NCI-H1105 treated with DMSO at 0.1 percent for 48 hours (cell line): ENCODE data around the gene SLC9A4.

Experiments
- DNase-seq: peaks from one replicate; lab custom pipeline; 2025; lab: John Stamatoyannopoulos, UW

Gene SLC9A4, protein sequence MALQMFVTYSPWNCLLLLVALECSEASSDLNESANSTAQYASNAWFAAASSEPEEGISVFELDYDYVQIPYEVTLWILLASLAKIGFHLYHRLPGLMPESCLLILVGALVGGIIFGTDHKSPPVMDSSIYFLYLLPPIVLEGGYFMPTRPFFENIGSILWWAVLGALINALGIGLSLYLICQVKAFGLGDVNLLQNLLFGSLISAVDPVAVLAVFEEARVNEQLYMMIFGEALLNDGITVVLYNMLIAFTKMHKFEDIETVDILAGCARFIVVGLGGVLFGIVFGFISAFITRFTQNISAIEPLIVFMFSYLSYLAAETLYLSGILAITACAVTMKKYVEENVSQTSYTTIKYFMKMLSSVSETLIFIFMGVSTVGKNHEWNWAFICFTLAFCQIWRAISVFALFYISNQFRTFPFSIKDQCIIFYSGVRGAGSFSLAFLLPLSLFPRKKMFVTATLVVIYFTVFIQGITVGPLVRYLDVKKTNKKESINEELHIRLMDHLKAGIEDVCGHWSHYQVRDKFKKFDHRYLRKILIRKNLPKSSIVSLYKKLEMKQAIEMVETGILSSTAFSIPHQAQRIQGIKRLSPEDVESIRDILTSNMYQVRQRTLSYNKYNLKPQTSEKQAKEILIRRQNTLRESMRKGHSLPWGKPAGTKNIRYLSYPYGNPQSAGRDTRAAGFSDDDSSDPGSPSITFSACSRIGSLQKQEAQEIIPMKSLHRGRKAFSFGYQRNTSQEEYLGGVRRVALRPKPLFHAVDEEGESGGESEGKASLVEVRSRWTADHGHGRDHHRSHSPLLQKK

GRCh38 chr2:102473020-102473419, at the start of gene SLC9A4:
TSS of gene SLC9A4 (plus strand) at chr2:102473226. CDS start at chr2:102473760, 534 bp downstream.
- DNase-seq = peak; percentile 48

- DNase-seq = no peak
Measured at GRCh38 chr2:102423368-102423767, 49.7 kb upstream of the SLC9A4 start.

DNA sequence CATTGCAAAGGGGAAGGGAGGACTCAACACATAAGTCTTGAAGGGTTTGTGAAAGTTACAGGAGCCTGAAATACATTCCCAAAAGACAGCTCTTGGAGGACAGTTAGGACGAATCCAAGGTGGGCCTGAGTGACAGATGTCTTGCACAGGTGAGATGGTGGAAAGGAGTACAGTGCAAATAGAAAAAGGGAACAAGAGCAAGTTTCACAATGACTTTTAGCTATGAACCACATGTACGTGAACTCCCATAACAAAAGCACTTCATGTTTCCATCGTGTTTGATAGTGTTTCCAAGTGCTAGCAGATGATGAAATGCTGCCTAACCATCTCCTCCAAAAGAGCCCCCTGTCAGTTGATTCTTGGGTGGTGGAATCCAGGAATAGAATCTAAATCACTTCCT, 48.3 kb upstream of the SLC9A4 start:
- DNase-seq = no peak

GRCh38 chr2:102425441-102426132, 47.4 kb upstream of the SLC9A4 start:
- no peak for DNase-seq

DNA sequence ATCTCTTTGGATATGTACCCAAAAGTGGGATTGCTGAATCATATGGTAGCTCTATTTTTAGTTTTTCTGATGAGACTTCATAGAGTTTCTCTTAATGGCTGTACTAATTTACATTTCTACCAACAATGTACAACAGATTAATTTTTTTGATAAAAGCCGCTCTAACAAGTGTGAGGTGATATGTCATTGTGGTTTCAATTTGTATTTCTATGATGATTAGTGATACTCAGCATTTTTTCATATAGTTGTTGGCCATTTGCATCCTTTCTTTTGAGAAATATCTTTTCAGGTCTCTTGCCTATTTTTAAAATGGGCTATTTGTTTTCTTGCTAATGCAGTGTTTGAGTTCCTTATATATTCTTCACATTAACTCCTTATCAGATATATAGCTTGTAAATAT, 45.8 kb upstream of the SLC9A4 start:
- no peak for DNase-seq

DNA sequence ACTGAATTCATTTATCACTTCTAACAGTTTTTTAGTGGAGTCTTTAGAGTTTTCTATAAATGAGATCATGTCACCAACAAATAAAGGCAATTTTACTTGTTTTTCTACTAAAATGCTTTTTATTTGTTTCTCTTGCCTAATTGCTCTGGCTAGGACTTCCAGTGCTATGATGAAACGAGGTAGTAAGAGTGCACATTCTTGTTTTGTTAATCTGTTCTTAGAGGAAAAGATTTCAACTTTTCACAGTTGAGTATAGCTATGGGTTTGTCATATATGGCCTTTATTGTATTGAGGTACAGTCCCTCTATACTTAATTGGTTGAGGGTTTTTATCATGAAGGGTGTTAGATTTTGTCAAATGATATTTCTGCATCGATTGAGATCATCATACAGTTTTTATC, 44.5 kb upstream of the SLC9A4 start:
- DNase-seq = no peak

- no peak for DNase-seq
Measured at GRCh38 chr2:102432386-102432785, 40.6 kb upstream of the SLC9A4 start.

DNA sequence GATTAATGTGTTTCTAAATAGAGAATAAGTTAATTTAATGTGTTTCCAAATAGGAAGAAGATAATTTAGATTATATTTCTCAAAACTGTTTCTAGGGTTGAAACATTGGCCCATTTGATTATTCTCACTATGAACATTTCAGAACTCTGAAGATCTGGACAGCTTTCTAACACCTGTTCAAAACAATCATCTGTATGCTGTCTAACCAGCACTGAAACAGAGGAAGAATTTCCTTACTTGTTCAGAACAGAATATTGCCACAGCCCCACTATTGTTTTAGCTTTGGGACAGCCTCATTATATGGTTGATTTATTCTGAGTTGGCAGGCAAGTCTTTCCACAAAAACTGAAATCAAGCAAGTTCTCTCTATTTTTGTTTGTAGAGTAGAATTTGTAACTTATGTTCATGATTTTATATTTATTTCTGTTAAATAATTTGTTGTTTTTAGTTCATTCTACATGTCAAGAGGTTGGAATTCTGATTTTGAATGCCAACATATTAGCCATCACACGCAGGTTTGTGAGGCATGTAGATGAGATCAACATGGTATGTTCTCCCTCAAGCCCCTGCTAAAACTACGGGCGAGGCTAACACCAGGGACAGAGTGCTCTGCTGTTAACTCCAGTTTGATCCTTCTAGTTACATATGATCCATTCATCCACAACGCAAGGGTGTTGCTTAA, 38.9 kb upstream of the SLC9A4 start:
- no peak for DNase-seq

DNA sequence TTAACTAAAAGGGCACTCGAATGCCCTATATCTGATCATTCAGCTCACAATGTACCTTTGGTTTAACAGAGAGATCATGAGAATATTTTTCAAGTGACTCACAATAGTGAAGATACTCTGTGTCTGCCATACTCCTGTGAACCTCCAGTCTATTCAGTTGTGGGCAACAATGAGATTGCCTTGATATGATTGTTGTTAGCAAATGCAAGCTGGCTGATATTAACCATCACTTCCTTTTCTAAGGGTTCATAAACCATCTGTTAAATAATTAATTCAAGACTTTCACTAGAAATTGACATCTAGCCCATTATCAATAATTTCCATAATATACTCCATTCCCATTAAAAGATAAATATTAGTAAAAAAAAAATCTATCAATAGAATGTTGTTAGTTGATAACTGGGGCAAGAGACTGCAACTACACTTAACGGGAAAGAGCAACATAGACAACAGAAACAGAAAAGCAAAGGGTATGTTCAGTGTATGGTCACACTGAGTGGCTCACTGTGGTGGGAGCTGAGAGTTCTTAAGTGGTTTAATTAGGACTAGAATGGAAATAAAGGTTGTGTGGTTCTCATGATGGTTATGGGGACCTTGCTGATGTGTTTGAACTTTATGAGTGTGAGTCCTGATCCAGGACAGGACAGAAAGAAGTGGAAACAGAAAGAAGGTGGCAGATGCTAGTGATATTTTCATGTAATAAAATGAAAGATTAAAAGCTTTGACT, 38.2 kb upstream of the SLC9A4 start:
- DNase-seq = no peak

GRCh38 chr2:102435741-102436140, 37.3 kb upstream of the SLC9A4 start:
- no peak for DNase-seq

DNA sequence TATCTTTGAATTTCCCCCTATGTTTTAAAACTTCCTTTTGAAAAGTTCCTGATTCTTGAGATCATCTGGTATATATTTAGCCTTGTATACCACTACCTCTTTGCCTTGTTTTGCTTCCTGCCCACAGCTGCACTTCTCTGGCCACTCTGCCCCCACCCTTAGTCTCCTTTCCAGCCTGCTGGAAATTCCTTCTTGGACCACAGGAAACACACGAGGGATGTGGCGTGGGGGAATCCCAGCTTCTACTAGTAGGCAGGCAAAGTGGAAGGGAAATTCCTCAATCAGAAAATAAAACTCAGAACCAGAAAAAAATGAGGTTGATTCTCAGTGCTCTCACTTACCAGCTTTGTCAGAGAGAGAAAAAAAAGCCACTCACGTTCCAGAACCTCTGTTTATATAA, 36.7 kb upstream of the SLC9A4 start:
- no peak for DNase-seq

- DNase-seq = no peak
Measured at GRCh38 chr2:102437122-102437521, 35.9 kb upstream of the SLC9A4 start.

DNA sequence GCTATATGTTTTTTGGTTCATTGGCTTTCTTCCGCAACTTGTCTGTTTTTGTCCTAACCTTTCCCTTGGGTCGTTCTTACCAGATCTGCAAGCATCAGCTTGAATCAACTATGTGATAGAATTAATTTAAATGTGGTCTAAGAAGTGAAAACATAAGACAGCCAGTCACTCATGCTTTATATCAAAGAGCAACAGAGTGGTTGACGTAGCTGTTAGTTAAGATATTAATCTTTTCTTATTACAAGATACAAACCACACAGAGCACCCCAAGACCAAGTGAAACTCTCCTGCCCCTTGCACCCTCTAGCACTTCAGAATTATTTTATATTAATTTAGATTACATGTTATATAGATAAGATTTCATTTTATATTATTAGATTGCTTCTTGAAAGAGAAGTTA, 34.9 kb upstream of the SLC9A4 start:
- no peak for DNase-seq

DNA sequence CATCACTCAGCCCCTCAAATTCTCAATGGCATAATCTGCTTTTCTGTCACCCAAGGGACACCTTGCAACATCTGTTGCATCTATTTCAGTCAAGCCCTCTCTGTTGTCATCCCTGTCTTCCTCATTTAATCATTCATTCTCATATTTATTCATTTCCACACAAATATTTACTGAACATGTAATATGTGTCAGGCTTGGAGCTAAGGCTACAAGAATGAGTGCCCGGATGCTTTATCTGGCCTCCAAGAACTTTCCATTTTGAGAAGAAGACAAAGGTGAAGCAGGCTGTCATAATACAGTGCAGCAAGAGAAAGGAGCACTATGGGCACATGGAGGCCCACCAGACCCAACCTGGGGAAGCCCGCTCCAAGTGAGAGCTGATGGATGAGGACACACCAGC, 34.4 kb upstream of the SLC9A4 start:
- DNase-seq = no peak

DNA sequence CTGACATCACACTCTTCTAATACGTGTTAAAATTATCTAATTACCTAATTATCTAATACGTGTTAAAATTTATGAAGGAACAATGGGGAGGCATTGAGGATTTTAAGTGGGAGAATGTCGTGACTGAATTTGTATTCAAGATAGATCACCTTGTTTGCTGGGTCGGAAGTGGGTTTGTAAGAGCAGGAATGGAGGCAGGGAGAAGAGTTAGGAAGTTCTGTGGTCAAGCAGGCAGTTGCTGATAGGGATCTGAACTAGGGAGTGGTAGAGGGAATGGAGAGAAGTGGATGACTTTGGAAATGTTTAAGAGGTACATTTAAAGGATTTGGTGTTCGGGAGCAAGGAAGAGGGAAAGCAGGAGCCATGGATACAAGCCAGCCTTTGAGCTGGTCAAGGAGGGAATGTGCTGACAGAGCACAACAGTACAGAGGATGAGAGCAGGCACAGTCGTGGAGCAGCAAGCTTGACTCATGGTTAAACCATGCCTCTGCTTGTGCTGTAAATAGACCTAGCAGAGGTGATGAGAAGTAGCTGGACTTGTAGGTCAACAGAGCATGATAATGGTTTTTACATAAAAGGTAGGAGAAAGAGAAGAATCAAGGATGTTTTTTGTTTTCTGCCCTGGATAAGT, 33.8 kb upstream of the SLC9A4 start:
- no peak for DNase-seq

- no peak for DNase-seq
Measured at GRCh38 chr2:102442967-102443828, 29.8 kb upstream of the SLC9A4 start.

DNA sequence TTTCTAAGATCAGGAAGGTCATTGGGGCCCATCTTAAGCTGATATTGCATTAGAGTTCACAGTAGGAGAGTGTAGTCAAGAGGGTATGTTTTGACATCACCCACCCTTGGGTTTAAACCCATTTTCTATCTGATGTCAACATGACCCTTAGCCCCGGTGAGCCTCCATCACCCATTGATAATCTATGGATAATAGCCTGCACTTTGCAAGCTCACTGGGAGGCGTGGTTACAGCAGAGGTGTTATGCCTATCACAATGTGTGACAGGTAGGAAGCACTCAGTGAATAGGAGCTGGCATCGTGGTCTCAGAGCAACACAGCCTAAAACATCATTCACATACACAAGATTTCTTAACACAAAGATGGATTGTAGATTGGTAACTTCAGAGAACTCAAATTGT, 28.8 kb upstream of the SLC9A4 start:
- DNase-seq = no peak

GRCh38 chr2:102446936-102447335, 26.1 kb upstream of the SLC9A4 start:
- no peak for DNase-seq

- peak; percentile 24 for DNase-seq
Measured at GRCh38 chr2:102449370-102449974, 23.6 kb upstream of the SLC9A4 start.

DNA sequence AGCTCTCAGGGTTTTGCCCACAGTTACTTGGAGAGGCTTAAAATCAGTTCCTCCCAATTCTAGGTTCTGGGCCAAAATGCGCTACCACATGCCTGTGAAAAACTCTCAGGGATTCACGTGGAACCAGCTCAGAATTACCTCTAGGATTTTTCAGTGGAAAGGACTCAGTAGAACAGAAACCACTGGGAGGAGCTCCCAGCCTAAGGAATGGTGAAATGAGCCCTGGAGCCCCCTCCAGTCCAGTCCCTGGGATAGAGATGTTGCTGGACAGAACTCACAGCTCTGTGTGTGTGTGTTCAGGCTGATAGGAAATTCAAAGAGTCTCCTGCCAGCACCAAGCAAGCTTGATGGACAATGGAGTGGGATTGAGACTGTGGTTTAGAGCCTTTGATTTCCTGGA, 21.1 kb upstream of the SLC9A4 start:
- no peak for DNase-seq
